ENCODE results near the gene DVL1.

The DVL1 gene

DNA sequence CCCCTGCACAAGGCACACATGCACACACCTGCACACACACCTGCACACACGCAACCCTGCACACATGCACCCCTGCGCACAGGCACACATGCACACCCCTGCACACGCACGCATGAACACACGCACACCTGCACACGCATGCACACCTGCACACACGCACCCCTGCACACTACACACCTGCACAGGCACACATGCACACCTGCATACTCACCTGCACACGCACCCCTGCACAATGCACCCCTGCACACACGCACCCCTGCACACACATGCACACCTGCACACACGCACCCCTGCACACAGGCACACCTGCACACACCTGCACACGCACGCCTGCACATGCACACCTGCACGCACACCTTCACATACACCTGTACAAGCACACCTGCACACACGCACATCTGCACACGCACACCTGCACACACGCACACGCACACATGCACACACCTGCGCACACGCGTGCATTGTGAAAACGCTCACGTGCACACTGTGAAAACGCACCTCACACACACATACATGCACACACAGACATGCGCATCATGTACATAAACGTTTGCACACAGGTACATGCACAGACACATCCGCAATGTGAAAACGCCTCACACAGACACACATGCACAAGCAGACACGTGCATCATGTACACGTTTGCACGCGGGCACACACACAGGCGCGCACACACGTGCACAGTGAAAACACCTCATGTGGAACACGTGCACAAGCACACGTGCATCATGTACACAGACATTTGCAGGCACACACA is 8.2 kb downstream of the DVL1 start:
- TF ChIP-seq, protein P1, sequence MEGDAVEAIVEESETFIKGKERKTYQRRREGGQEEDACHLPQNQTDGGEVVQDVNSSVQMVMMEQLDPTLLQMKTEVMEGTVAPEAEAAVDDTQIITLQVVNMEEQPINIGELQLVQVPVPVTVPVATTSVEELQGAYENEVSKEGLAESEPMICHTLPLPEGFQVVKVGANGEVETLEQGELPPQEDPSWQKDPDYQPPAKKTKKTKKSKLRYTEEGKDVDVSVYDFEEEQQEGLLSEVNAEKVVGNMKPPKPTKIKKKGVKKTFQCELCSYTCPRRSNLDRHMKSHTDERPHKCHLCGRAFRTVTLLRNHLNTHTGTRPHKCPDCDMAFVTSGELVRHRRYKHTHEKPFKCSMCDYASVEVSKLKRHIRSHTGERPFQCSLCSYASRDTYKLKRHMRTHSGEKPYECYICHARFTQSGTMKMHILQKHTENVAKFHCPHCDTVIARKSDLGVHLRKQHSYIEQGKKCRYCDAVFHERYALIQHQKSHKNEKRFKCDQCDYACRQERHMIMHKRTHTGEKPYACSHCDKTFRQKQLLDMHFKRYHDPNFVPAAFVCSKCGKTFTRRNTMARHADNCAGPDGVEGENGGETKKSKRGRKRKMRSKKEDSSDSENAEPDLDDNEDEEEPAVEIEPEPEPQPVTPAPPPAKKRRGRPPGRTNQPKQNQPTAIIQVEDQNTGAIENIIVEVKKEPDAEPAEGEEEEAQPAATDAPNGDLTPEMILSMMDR (IDR thresholded peaks at IDR 0.05; ENCODE audit: insufficient read depth, low read depth, low read length, missing control alignments) = no peak
- DNase-seq (ENCODE audit: low read depth) = no peak
- H3K4me3 ChIP-seq (ENCODE audit: low read depth, low read length) = no peak overlapping the region

DNA sequence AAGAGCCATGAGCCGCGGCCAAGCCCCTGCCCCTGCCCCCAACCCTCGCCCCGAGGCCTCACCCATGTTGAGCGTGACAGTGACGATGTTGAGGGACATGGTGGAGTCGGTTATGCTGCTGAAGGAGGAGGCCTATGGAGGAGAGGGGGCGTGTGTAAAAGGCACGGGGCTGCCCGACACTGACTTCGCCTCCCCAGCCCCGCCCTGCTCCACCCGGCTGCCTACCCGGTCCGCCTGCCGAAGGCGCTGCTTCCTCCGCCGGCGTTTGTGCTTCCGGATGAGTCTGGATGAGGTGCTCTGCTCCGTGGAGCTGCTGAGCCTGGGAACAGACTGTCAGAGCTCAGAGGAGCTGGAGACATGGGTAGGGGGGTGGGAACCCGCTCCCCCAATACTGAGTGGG is 9.0 kb downstream of the DVL1 start:
- H3K4me3 ChIP-seq (ENCODE audit: low read depth, low read length) = no peak overlapping the region
- TF ChIP-seq, protein P1 (IDR thresholded peaks at IDR 0.05; ENCODE audit: insufficient read depth, low read depth, low read length, missing control alignments) = no peak
- no peak for DNase-seq (ENCODE audit: low read depth)

DNA sequence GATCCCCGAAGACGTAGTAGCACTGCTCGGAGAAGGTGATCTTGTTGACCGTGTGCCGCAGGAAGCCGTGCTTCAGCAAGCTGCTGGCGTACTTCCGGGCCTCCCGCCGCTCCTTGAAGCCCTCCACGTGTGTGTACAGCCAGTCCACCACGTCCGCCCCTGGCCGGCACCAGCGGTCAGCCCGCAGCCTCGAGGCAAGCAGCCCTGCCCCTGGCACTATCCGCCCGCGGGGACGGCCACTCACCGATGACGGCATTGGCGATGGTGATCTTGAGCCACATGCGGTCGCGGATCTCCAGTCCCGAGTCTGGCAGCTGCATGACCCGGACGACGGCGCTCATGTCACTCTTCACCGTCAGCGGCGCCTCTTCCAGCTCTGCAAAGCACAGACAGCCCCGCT is 10.9 kb downstream of the DVL1 start:
- TF ChIP-seq, protein P1 (IDR thresholded peaks at IDR 0.05; ENCODE audit: insufficient read depth, low read depth, low read length, missing control alignments) = no peak
- no peak overlapping the region for H3K4me3 ChIP-seq (ENCODE audit: low read depth, low read length)
- no peak for DNase-seq (ENCODE audit: low read depth)

DNA sequence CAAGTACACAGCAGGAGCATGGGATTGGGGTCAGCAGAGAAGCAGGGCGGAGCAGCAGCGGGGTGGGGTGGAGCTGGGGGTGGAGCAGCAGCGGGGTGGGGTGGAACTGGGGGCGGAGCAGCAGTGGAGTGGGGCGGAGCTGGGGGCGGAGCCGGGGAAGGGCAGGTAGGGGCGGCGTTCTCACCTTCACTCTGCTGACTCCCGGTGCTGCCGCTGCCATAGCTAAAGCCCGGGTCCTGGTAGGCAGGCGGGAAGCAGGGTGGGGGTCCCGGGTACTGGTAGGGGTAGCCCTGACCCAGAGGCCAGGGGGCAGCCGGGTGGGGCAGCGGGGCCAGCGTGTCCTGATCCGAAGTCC is 11.4 kb downstream of the DVL1 start:
- no peak overlapping the region for H3K4me3 ChIP-seq (ENCODE audit: low read depth, low read length)
- DNase-seq (ENCODE audit: low read depth) = peak; percentile 32
- TF ChIP-seq, protein P1 (IDR thresholded peaks at IDR 0.05; ENCODE audit: insufficient read depth, low read depth, low read length, missing control alignments) = no peak

DNA sequence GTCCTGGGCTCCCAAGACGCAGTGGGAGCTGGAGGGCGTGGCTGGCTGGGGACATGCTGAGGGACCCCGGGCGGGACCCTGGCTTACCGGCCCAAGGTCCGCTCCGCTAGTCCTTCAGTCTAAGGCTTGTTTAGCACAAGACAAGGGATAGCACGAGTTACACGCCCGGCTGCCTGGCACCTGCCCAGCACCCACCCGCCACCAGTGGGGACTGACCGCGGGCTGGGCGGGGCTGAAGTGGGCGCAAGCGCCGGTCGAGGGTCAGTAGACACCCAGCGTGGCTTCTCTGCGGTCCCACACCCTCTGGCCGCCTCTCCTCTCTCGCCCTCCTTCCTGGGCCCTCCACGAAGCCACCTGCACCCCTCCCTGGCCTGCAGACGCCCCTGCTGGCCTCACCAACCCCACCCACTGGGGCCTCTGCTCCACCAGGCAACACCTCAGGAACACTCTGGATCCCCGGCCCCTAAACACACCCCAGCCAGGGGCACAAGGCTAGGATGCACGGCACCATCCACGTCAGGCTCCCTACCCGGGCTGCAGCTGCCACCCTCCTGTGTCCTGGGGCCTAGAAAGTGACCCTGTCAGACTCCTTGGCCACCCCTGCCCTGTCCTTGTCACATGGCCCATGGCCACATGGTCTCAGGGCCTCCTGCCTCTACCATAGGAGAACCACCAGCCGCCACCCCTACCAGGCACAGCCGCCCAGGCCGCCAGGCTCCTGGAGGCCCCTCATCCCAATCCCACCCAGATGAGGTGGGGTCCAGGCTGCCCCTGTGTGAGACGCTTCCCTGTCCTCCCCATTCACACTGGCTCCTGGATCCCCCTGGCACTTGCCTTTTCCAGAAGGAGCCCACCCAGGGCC is 12.1 kb downstream of the DVL1 start:
- DNase-seq (ENCODE audit: low read depth) = no peak
- H3K4me3 ChIP-seq (ENCODE audit: low read depth, low read length) = no peak overlapping the region
- TF ChIP-seq, protein P1 (IDR thresholded peaks at IDR 0.05; ENCODE audit: insufficient read depth, low read depth, low read length, missing control alignments) = no peak

DNA sequence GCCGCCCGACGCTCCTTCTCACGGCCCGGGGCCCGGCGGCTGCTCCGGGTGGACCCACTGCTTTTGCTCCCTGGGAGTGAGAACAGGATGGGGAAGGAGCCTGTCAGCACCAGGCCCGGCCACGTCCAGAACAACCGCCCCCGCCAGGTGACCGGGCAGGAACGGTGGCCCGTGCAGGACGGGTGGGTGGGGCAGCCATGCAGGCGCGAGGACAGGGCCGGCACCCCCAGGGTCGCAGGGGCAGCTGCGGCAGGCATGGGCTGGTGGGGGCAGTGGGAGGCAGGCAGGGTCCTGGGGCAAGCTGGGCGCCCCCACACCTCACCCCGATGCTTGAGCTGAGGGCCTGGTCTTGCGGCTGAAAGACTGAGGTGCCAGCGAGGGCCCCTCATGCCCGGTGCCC is 12.8 kb downstream of the DVL1 start:
- no peak for DNase-seq (ENCODE audit: low read depth)
- TF ChIP-seq, protein P1 (IDR thresholded peaks at IDR 0.05; ENCODE audit: insufficient read depth, low read depth, low read length, missing control alignments) = no peak
- H3K4me3 ChIP-seq (ENCODE audit: low read depth, low read length) = no peak overlapping the region
